Spleen (tissue), 13 donors: ENCODE measurements around the gene POTED. TPM values are rescaled to one million over a fixed set of nuclear protein-coding genes. Genes with fewer than 3 reads are reported as not detected.
"Not testable (repeated sequence)": the region's sequence is repeated elsewhere in the genome, so short reads cannot be mapped to it uniquely, and the experiment has no call there.

Experiments
- DNase-seq: peaks from one replicate; pipeline ENCODE4 v3.0.0-alpha.2; 2020
- H3K27ac ChIP-seq, 8 donors: fragments of 200-600 bp; sonication (generic) in 7 of 8; 1 replicate in 4 of 8; 2 replicates in 4 of 8; pipeline versions ENCODE4 v1.5.0 to v1.8.0; 2016 to 2021; ENCODE audit warnings: inconsistent platforms in 4 of 8, mild to moderate bottlenecking in 4 of 8, moderate library complexity in 1 of 8
- H3K27me3 ChIP-seq, 7 donors: fragments of 200-600 bp; sonication (generic) in 6 of 7; replicated peaks in 1 of 7; 1 replicate in 4 of 7; 2 replicates in 3 of 7; pipeline versions ENCODE4 v1.5.0 to v1.8.0; 2016 to 2021; ENCODE audit warnings: inconsistent platforms in 3 of 7, mild to moderate bottlenecking in 1 of 7
- H3K36me3 ChIP-seq, 6 donors: fragments of 200-600 bp; sonication (generic) in 5 of 6; 1 replicate in 4 of 6; 2 replicates in 2 of 6; pipeline versions ENCODE4 v1.5.0 to v1.8.0; 2016 to 2021; ENCODE audit warnings: inconsistent platforms in 2 of 6
- H3K4me1 ChIP-seq, 6 donors: fragments of 200-600 bp; sonication (generic) in 5 of 6; 1 replicate in 3 of 6; 2 replicates in 3 of 6; pipeline versions ENCODE4 v1.5.0 to v1.8.0; 2016 to 2021; ENCODE audit warnings: inconsistent platforms in 3 of 6
- H3K4me3 ChIP-seq, 8 donors: fragments of 200-600 bp; sonication (generic) in 7 of 8; 1 replicate in 4 of 8; 2 replicates in 4 of 8; pipeline versions ENCODE4 v1.5.0 to v1.8.0; 2016 to 2021; ENCODE audit warnings: inconsistent platforms in 4 of 8, mild to moderate bottlenecking in 4 of 8, moderate library complexity in 2 of 8
- H3K9me3 ChIP-seq, 8 donors: fragments of 200-600 bp; sonication (generic) in 7 of 8; 1 replicate in 4 of 8; 2 replicates in 4 of 8; pipeline versions ENCODE4 v1.5.0 to v1.8.0; 2016 to 2021; ENCODE audit warnings: inconsistent platforms in 4 of 8
- WGBS, 5 donors: extraction: QIAGEN DNeasy Blood & Tissue Kit in 3 of 5; methylation state at CpG; one replicate each; pipeline versions ENCODE4 v1.1.5 to v1.1.7; 2013 to 2018; 5-methylcytosine and 5-hydroxymethylcytosine counted together
- intact Hi-C: fragments of 100-400 bp; cut with DNase I; formaldehyde crosslinking; loops from one replicate; pipeline ENCODE4 v1.15.0; 2023; ENCODE audit warnings: low total_unique reads
- long read RNA-seq, 2 donors: transcript quantifications; one replicate each; lab custom pipeline, GENCODE V29; 2026
- microRNA-seq, 3 donors: library from miRNA; unstranded; fragments of <30 nt; microRNA quantifications; one replicate each; pipeline versions ENCODE4 to v1.1.0, GENCODE V29; 2019 to 2020
- polyA plus RNA-seq, 3 donors: library from polyadenylated mRNA; stranded (reverse); fragments of 200-250 nt; gene quantifications; one replicate each; pipeline ENCODE4 v1.2.1, GENCODE V29; 2013
- small RNA-seq, 4 donors: library from RNA; depleted of rRNA; stranded (forward); fragments of <200 nt; gene quantifications; one replicate each; pipeline ENCODE3, GENCODE V24; 2016
- total RNA-seq, 7 donors: library from RNA; depleted of rRNA in 3 of 7; stranded (reverse); fragments of >200 nt in 3 of 7; fragmentation: NEBNext Ultra II Directional in 4 of 7; extraction: Animal tissue kit (Norgen Biotek cat#: 25700) in 4 of 7; gene quantifications; one replicate each; pipeline versions ENCODE4 v1.1.0 to v1.2.1, GENCODE V29; 2016 to 2021
- donor health status: healthy with polysubstance abuse.
- donor health status: DM: no; HTN: no; CAD: no; lungs with moderate emphysema.
- donor health status: DM: no; HTN: no; CAD: no.
- donor health status: Bipolar disorder and iron deficiency.
- donor health status: healthy.
- donor health status: DM: no; HTN: no; CAD: no.
- donor health status: DM: yes; HTN: yes; CAD: no.

POTED gene
- total RNA-seq (not detected), polyA plus RNA-seq (not detected)
- long read RNA-seq, donor 1 = 0 reads
- long read RNA-seq, donor 2 = 0 reads

DNA sequence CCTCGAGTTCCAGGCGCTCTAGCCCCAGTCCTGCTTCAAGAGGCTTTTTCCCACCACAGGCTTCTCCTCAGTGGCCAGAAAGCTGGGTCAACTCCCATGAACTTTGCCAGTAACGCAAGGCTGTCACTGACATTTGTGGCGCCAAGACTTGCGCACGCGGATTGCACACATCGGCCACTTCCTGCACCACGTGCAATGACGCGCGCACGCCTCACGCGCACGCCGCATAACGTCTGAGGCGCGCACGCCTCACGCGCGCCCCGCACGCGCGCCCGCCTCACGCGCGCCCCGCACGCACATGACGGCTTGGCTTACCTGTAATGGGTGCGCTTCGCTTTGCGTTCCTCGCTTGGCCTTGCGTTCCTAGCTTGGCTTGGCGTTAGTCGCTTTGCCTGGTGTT, at the start of gene POTED:
TSS of gene POTED (plus strand) at position 301 of the 400 bp plus-strand sequence. CDS start 452 bp downstream, outside the sequence.
- H3K9me3 ChIP-seq, DNase-seq, intact Hi-C loops, H3K36me3 ChIP-seq, H3K27ac ChIP-seq, H3K27me3 ChIP-seq, H3K4me3 ChIP-seq, H3K4me1 ChIP-seq: not testable (repeated sequence)
- 85 to 89% methylated on average over 17 to 34 of the region's 42 CpGs; no CpG with 5 or more reads in 3 of the 5 donors for WGBS, 5 donors

- H3K4me3 ChIP-seq, H3K4me1 ChIP-seq, H3K9me3 ChIP-seq, H3K36me3 ChIP-seq, intact Hi-C loops, H3K27ac ChIP-seq, H3K27me3 ChIP-seq, DNase-seq: not testable (repeated sequence)
- WGBS, 5 donors = 82 to 100% (median 100%) methylated on average over 1 to 3 of the region's 5 CpGs; no CpG with 5 or more reads in 2 of the 5 donors
These were observed 40.5 kb downstream of the POTED start for GRCh38 chr21:13650101-13650500.

DNA sequence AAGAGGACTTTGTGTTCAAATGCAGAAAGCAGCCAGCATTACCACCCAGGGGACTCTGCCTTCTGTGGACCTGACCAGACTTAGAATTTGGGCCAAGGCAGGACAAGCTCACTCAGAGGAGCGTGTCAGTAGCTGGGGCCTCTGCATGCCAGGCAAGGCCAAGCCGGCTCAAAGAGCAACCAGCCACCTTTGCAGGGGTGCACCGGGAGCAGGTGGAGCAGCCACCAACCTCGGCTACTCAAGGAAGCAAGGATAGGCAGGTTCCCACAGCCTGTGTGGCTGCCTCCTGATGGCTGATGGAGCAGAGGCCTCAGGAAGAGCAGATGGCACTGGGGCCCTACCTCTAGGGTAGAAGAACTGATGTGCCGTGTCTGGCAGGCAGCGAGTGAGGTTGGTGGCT, 42.2 kb downstream of the POTED start:
- intact Hi-C loops, H3K4me3 ChIP-seq, H3K4me1 ChIP-seq, H3K27ac ChIP-seq, H3K9me3 ChIP-seq, H3K27me3 ChIP-seq, DNase-seq, H3K36me3 ChIP-seq: not testable (repeated sequence)
- 78 to 93% (median 82%) methylated on average over 1 to 6 of the region's 6 CpGs; no CpG with 5 or more reads in 1 of the 5 donors for WGBS, 5 donors

Small RNA genes lying within 50 kb of the gene (microRNA-seq; reads per million reads assigned to microRNA genes)
- gene MIR3118-1 = 0 reads per million in 3 donors

Small RNA genes lying within 50 kb of the gene (small RNA-seq; reads per million reads assigned to genes)
- gene AL050303.3 (0 reads per million in 4 donors), gene MIR3118-1 (0 reads per million in 4 donors), gene RNU6-286P (0 reads per million in 4 donors)
